GM21528 (cell line): ENCODE measurements around the gene ATP5PO.
"Not testable (repeated sequence)": the region's sequence is repeated elsewhere in the genome, so short reads cannot be mapped to it uniquely, and the experiment has no call there.

Experiments
- ATAC-seq: cut with Tn5 transposase; IDR thresholded peaks from one replicate; pipeline ENCODE4 v1.9.1; 2021; ENCODE audit warnings: mild to moderate bottlenecking, moderate library complexity; ENCODE audit not compliant: unreplicated experiment, low FRiP score

ATP5PO gene

GRCh38 chr21:33942426-33942825, 26.8 kb upstream of the ATP5PO start:
- no peak for ATAC-seq

- ATAC-seq = no peak
These were observed 25.3 kb upstream of the ATP5PO start for GRCh38 chr21:33940881-33941245.

DNA sequence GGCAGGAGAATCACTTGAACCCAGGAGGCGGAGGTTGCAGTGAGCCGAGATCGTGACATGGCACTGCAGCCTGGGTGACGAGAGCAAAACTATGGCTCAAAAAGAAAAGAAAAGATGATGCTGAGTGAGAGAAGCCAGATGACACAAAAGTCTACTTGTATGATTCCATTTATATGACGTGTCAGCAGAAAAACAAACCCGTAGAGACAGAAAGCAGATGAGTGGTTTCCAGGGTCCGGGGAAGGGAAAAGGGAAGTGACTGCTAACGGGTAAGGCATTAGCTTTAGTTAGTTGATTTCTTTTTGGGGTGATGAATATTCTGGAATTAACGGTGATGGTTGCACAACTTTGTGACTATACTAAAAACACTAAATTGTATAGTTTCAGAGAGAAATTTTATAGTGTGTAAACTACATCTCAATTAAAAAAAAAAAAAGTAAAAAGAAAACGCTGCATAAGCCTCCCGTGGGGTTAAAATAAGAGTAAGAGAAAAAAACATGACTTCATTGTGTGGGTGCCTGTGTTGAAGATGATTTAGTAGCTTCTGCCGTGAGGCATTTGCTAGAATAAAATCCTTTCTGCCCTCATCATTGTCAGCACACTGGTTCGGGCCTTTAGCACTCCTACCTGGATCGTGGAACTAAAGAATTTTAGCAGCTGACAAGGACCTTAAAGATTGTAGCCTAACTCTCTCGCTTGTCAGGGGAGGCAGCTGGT, 24.7 kb upstream of the ATP5PO start:
- no peak for ATAC-seq

- ATAC-seq = no peak
These were observed 23.6 kb upstream of the ATP5PO start for GRCh38 chr21:33939226-33939625.

GRCh38 chr21:33938381-33938780, 22.8 kb upstream of the ATP5PO start:
- ATAC-seq = no peak

DNA sequence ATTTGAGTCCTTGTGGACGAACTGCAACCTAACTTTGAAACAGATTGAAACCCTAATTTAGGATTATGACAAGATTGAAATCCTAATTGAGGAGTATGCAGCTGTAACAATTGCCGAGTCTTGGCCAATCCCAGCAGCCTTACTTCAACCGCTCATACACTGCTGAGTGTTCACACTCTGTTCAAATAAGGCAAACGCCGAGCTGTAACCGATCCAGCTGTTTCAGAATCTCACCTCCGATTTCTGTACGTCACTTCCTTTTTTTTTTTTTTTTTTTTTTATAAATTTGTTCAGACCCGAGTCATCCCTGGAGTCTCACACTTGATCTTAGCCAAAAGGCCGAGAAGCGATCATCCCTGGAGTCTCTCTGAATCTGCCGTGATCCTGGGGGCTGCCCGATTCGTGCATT, 22.3 kb upstream of the ATP5PO start:
- ATAC-seq = no peak

- ATAC-seq = no peak
These were observed 21.5 kb upstream of the ATP5PO start for GRCh38 chr21:33937146-33937545.

DNA sequence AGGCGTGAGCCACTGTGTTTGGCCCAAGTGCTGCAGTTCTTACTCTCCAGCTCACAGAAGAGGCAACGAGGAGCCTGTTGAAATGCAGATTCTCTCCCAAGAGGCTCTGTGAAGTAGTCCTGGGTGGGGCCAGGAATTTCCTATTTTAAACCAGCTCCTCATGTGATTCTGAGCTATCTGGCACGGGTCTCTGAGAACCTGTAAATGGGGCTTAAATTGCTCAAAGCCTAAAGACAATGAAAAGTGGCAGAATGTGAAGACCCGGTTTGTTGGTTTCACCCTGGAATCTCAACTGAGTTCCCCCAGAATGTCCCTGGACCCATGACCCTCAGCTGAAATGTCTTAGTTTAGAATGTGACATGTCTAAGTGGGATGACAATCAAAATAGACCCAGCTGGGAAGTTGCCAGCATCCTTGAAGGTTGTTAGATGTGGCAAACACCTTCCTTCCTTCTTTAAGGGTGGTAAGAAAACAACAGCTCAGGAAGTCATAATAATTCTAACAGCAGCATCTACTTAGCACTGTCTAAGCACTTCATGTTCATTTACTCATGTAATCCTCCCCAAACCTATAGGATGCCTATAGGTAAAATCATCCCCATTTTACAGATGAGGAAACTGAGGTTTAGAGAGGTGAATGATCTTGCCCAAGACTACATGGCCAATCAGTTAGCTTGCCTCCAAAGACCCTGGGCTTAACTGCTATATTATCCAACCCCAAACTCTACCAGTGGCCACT, 20.9 kb upstream of the ATP5PO start:
- ATAC-seq = no peak

DNA sequence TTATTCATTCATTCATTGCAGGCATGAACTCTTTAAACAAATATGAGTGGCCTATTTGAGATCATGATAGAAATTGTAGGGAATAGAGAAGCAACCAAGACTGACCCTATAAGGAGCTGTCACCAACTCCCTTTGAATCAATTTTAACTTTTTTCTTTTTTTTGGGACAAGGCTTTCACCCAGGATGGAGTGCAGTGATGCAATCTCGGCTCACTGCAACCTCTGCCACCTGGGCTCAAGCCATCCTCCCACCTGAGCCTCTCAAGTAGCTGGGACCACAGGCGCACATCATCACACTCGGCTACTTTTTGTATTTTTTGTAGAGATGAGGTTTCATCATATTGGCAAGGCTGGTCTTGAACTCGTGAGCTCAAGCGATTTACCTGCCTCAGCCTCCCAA, 17.1 kb upstream of the ATP5PO start:
- no peak for ATAC-seq

DNA sequence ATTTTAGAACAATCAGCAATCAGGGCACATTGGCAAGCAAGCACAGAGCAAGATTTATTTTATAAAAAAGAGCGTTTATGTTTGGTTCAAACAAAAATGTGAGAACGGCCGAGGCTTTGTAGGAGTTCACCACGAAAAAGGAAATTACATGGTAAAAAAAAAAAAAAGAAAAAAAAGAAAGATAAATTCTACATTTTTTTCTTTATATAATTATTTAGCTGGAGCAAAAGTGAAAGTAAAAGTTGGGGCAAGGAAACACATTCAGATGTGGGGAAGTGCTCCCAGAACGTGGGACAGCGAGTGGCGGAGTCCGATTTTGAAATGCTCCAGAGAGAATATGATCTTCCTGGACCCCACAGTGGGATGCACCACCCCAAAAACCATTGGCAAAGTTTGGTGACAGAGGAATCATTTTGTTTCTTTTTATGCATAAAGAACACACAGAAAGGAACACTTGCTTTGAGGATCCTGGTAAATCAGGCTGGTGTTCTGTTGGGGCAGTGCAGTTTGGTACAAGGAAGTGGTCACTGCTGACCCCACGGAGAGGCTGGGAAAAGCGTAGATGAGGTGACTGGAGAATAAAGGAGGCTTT, 16.3 kb upstream of the ATP5PO start:
- no peak for ATAC-seq

GRCh38 chr21:33931052-33931798, 15.6 kb upstream of the ATP5PO start:
- ATAC-seq = not testable (repeated sequence)

GRCh38 chr21:33926248-33926647, 10.6 kb upstream of the ATP5PO start:
- not testable (repeated sequence) for ATAC-seq

DNA sequence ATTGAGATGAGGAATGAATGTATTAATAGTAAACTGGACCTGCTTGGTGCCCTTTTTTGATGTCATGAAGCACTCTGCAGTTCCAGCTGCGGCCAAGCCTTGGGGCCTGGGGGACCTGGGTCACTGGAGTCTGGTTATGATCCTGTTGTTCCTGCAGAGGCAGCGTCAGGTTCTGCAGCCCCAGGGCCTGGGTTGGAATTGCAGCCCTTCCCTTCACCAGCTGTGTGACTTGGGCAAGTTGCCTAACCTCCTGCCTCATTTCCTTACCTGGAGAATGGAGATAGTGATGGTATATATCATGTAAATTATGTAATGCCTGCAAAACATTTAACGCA, 9.1 kb upstream of the ATP5PO start:
- ATAC-seq = no peak

- ATAC-seq = peak; percentile 74
These were observed 8.6 kb upstream of the ATP5PO start for GRCh38 chr21:33924079-33924765.

DNA sequence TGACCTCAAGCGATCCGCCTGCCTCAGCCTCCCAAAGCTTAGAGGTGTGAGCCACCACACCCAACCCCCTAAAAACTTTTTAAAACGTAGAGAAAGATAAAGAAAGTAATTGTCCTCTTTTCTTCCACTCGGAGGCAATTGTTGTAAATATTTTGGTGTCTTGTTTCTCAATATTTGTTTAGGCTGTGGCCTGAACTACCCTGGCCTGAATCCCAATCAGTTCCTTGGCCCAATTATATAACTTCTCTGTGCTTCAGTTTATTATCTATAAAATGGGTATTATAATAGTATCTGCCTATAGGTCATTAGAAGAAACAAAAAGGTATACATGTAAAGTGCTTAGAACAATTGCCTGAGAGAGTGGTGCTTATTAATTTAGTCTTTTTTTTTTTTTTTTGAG, 1.8 kb upstream of the ATP5PO start:
- no peak for ATAC-seq

DNA sequence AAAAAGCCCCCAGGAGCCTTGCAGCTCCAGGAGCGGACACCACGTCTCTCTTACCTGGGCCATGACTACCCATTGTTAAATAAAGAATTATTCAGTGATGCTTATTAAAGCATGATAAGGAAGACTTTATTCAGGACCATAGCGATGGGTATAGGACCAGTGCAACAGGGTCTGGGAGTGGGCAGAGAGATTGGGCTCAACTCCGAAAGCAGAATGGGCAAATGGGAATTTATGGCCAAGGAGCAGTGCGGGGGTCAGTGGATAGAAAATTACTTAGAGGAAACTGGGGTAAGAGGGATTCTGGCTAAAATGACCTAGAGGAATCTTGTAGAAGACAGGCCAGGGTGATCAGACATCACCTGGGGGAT, 580 bp upstream of the ATP5PO start:
- peak; percentile 9 for ATAC-seq

DNA sequence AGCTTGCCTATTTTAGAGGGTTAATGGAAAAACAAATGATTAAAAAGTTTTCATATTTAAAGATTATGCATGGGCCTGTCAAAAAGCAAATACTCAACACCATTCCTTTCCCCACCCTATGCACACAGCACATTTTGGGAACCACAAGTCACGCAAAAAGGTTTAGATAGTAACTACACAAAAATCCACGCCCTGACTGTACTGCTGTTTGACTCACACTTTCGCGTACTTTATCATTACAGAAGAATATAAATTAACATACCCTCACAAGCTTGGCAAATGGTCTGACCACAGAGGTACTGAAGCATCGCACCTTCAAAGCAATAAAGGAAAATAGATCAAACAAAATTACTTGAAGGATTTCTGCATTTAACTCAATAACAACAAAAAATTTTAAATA, 1.4 kb downstream of the ATP5PO start:
- ATAC-seq = no peak

- ATAC-seq = no peak
These were observed 5.8 kb downstream of the ATP5PO start for GRCh38 chr21:33909756-33910155.

- ATAC-seq = no peak
These were observed 6.8 kb downstream of the ATP5PO start for GRCh38 chr21:33908760-33909159.

GRCh38 chr21:33904041-33904440, 11.6 kb downstream of the ATP5PO start:
- no peak for ATAC-seq

GRCh38 chr21:33902349-33902748, 13.3 kb downstream of the ATP5PO start:
- ATAC-seq = no peak
